Measurements from ENCODE around the gene RGS7BP.
"Not testable (repeated sequence)": the region's sequence is repeated elsewhere in the genome, so short reads cannot be mapped to it uniquely, and the experiment has no call there.

Gene RGS7BP

DNA sequence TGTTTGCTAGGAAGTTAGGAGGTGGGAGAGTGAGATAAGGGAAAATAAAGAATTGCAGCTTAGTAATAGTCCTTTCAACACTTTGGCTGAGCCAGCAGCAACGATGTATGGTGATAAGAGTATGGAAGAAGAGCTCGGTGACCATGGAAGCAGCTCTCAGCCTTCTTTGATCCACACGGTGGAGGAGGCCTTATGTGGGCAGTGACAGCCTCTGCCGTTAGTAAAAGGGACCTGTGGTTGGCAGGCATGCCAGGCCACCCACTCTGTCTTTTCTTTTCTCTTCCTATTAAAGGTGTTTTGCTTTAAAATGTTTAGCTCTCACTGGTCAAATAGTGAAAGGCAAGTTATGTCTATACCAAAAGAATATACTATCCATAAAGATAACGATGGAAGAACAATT is 7.7 kb downstream of the RGS7BP start:
- Histone ChIP-seq H3K4me1 (ENCODE audit: control insufficient read depth, insufficient read depth, low read length) (no peaks in the 10 kb centered on the region), H3K27me3 (ENCODE audit: control insufficient read depth, insufficient read depth, low read length) (no peaks in the 10 kb centered on the region), H3K9me3 (ENCODE audit: control insufficient read depth, low read length) (no peaks in the 10 kb centered on the region), H3K36me3 (ENCODE audit: control insufficient read depth, insufficient read depth, low read length) (no peaks in the 10 kb centered on the region), H3K9ac (ENCODE audit: low read length) (no peak overlapping the region), H3K4me3 (ENCODE audit: low read length) (no peak overlapping the region)

DNA sequence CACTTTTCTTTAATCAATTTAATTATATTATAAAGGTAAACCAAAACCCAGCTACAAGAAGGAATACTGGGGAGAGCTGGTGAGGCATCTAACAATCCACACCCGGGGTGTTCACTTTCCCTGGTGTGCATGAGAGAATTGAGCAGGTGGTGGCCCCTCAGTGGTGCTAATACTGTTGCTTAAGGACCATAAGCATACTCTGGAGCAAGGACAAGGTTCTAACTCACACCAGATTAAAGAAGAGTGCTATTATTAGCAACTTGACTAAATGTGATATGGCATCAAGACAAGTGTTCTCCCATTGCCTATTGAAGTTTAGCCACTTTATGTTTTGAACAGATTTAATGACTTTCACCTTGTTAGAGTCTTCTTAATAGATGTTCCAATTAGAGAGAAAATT is 8.8 kb downstream of the RGS7BP start:
- Histone ChIP-seq H3K9ac (ENCODE audit: low read length) (no peak overlapping the region), H3K36me3 (ENCODE audit: control insufficient read depth, insufficient read depth, low read length) (no peaks in the 10 kb centered on the region), H3K4me3 (ENCODE audit: low read length) (no peak overlapping the region), H3K9me3 (ENCODE audit: control insufficient read depth, low read length) (no peaks in the 10 kb centered on the region), H3K4me1 (ENCODE audit: control insufficient read depth, insufficient read depth, low read length) (no peaks in the 10 kb centered on the region), H3K27me3 (ENCODE audit: control insufficient read depth, insufficient read depth, low read length) (no peaks in the 10 kb centered on the region)

DNA sequence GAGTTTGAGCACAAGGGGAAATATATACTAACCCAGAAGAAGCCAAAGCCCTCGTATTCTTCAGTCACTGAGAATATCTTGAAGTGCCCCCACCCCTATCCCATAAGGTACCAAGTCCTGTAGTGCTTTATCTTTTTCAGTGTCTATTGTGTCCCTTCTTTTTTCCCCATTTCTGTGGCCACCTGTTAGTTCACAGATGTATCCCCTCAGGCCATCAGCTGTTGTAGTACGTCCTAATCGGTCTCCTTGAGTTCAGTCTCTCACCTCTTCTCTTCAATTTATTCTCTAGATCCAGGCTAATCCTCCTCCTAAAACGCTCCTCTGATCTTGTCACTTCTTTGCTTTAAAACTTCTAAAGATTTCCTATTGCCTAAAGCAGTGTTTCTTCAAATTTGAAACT is 10.4 kb downstream of the RGS7BP start:
- no peaks in the 10 kb centered on the region for H3K27me3 ChIP-seq (ENCODE audit: control insufficient read depth, insufficient read depth, low read length)
- no peaks in the 10 kb centered on the region for H3K9me3 ChIP-seq (ENCODE audit: control insufficient read depth, low read length)
- no peak overlapping the region for H3K9ac ChIP-seq (ENCODE audit: low read length)
- no peaks in the 10 kb centered on the region for H3K4me1 ChIP-seq (ENCODE audit: control insufficient read depth, insufficient read depth, low read length)
- no peaks in the 10 kb centered on the region for H3K36me3 ChIP-seq (ENCODE audit: control insufficient read depth, insufficient read depth, low read length)
- H3K4me3 ChIP-seq (ENCODE audit: low read length): no peak overlapping the region

DNA sequence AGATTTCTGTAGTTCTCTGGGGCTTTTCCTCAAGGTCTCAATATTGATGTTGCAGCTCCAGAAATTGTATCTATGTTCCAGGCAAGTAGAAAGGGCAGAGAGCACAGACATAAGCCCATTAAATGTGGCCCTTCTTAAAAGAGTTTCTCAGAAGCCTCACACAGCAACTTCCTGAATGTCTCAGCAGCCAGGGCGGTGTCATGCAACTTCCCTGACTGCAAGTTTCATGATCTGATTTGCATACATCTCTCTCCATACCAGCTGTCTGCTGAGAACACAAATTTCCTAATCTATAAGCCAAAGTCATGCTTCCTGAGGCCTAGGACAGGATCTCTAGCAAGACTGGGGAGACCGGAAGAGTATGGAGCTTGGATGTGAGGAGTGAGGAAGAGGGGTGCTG is 13.0 kb downstream of the RGS7BP start:
- no peaks in the 10 kb centered on the region for H3K27me3 ChIP-seq (ENCODE audit: control insufficient read depth, insufficient read depth, low read length)
- no peak overlapping the region for H3K4me3 ChIP-seq (ENCODE audit: low read length)
- H3K9me3 ChIP-seq (ENCODE audit: control insufficient read depth, low read length): no peaks in the 10 kb centered on the region
- no peak overlapping the region for H3K9ac ChIP-seq (ENCODE audit: low read length)
- H3K36me3 ChIP-seq (ENCODE audit: control insufficient read depth, insufficient read depth, low read length): no peaks in the 10 kb centered on the region
- no peaks in the 10 kb centered on the region for H3K4me1 ChIP-seq (ENCODE audit: control insufficient read depth, insufficient read depth, low read length)

DNA sequence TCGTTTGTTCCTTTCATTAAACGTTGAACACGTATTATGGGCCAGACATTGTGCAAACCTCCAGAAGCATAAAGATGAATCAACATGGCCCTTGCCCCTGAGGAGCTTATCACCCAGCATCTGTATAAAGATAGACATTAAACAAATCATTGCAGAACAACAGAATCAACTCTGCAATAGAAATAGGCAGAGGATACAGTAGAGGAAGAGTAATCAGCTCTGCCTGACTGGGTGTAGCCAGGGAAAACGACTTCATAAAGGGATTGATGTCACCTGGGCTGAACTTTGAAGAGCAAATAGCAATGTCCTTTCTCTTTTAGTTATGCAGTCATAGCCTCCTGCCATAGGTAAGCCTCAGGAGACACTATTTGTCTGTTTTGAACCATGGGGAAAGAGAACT is 13.4 kb downstream of the RGS7BP start:
- Histone ChIP-seq H3K36me3 (ENCODE audit: control insufficient read depth, insufficient read depth, low read length) (no peaks in the 10 kb centered on the region), H3K9ac (ENCODE audit: low read length) (no peak overlapping the region), H3K4me1 (ENCODE audit: control insufficient read depth, insufficient read depth, low read length) (no peaks in the 10 kb centered on the region), H3K9me3 (ENCODE audit: control insufficient read depth, low read length) (no peaks in the 10 kb centered on the region), H3K27me3 (ENCODE audit: control insufficient read depth, insufficient read depth, low read length) (no peaks in the 10 kb centered on the region), H3K4me3 (ENCODE audit: low read length) (no peak overlapping the region)

DNA sequence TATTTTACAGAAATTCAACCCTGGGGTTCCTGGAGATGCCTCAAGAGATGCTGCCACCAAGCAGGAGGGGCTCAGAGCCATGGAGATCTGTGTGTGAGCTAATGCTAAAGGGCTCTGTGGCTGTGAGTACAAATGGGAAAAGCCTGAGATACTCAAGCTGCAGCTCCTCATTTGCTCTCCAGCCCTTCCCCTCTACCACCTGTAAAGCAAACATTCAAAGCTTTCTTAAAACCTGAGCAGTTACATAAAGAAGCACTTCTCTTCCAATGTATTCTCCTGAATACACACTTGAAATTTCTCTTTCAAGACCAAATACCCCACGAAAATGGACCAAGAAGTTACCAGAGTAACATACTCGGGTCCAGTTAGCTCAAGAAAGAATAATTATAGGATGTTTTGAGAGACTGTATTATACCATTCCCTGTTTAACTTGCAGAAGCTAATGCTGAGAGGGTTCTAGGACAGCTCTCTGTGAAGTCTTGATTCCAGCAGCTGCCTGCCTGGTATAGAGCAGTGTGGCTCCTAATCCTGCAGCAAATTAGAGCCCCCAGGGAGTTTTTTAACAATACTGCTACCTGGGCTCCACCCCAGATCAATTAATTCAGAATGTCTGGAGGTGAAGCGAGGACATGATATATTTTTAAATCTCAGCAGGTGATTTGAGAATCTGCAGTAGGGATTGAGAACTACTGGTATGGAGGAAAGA is 21.1 kb downstream of the RGS7BP start:
- H3K4me1 ChIP-seq (ENCODE audit: control insufficient read depth, insufficient read depth, low read length): no peaks in the 10 kb centered on the region
- H3K4me3 ChIP-seq (ENCODE audit: low read length): no peak overlapping the region
- no peaks in the 10 kb centered on the region for H3K9me3 ChIP-seq (ENCODE audit: control insufficient read depth, low read length)
- no peaks in the 10 kb centered on the region for H3K27me3 ChIP-seq (ENCODE audit: control insufficient read depth, insufficient read depth, low read length)
- no peak overlapping the region for H3K9ac ChIP-seq (ENCODE audit: low read length)
- no peaks in the 10 kb centered on the region for H3K36me3 ChIP-seq (ENCODE audit: control insufficient read depth, insufficient read depth, low read length)

DNA sequence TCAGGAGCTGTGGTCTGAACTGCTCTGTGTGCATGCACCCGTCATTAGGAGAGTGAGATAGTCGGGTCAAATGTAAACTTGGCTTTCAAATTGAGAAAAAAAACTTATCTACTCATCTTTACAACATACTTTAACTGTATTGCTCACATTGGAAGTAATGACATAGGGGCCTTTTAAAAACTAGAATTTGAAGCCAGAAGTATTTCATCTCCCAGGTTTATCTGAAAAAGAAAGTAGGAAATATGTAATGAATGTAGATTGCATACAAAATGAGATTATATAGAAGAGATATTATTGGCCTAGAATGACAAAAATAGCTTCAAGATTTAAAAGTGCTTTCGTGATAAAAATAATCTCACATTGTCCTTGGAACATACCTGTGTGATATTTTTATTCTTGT is 24.3 kb downstream of the RGS7BP start:
- H3K36me3 ChIP-seq (ENCODE audit: control insufficient read depth, insufficient read depth, low read length): no peaks in the 10 kb centered on the region
- no peaks in the 10 kb centered on the region for H3K9me3 ChIP-seq (ENCODE audit: control insufficient read depth, low read length)
- no peak overlapping the region for H3K9ac ChIP-seq (ENCODE audit: low read length)
- no peaks in the 10 kb centered on the region for H3K4me1 ChIP-seq (ENCODE audit: control insufficient read depth, insufficient read depth, low read length)
- H3K4me3 ChIP-seq (ENCODE audit: low read length): no peak overlapping the region
- H3K27me3 ChIP-seq (ENCODE audit: control insufficient read depth, insufficient read depth, low read length): no peaks in the 10 kb centered on the region

DNA sequence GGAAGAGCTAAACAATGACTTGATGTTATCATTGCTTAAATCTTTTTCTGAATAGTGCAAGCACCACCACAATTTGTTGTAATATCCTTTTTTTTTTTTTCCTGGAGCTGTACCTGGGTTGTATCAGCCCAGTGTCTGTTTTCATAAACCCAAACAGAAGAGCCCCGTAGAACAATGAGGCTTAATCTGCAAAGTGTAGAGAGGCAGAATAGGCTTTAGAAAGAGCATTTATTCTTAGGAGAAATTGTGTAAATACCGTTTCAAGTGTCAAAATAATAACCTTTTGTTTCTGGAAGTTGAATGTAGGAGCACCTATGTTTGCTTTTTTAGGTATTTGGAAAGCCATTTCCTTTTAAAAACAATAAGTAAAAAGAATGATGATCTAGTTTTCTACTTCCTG is 26.4 kb downstream of the RGS7BP start:
- Histone ChIP-seq H3K9ac (ENCODE audit: low read length) (no peak overlapping the region), H3K4me1 (ENCODE audit: control insufficient read depth, insufficient read depth, low read length) (no peaks in the 10 kb centered on the region), H3K9me3 (ENCODE audit: control insufficient read depth, low read length) (no peaks in the 10 kb centered on the region), H3K36me3 (ENCODE audit: control insufficient read depth, insufficient read depth, low read length) (no peaks in the 10 kb centered on the region), H3K4me3 (ENCODE audit: low read length) (no peak overlapping the region), H3K27me3 (ENCODE audit: control insufficient read depth, insufficient read depth, low read length) (no peaks in the 10 kb centered on the region)

DNA sequence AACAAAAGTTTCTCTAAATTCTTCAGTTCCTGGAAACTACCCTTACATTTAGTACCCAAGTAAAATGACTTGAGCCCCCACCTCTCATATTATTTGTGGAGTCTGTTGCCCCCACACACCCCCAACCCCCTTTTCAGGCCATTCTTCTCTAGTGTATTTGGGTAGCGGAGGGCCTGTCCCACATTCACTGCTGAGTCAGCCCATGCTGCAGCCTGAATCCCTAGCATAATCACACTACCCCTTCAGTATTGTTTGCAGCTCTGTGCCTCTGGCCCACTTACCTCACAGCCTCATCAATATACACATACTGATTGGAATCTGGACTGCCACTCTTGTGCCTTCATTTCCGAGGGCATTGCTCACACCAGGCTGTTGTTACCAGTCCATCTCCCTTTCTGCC is 26.8 kb downstream of the RGS7BP start:
- Histone ChIP-seq H3K4me1 (ENCODE audit: control insufficient read depth, insufficient read depth, low read length) (no peaks in the 10 kb centered on the region), H3K9me3 (ENCODE audit: control insufficient read depth, low read length) (no peaks in the 10 kb centered on the region), H3K4me3 (ENCODE audit: low read length) (no peak overlapping the region), H3K36me3 (ENCODE audit: control insufficient read depth, insufficient read depth, low read length) (no peaks in the 10 kb centered on the region), H3K27me3 (ENCODE audit: control insufficient read depth, insufficient read depth, low read length) (no peaks in the 10 kb centered on the region), H3K9ac (ENCODE audit: low read length) (no peak overlapping the region)

DNA sequence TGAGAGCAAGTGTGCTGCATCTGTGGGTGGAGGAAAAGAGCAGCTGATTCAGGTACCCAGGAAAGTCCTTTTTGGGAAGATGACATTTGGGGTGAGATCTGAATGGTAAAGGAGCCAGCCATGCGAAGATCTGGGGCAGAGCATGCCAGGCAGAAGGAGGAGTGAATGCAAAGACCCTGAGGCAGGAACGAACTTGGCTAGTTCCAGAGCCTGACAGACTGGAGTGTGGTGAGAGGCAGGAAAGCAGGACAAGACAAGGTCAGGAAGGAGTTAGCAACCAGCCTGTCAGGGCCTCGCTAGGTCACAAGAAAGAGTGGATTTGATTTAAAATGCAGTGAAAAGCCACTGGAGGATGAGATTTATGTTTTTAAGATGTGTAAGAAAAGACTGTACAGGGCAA is 28.2 kb downstream of the RGS7BP start:
- Histone ChIP-seq H3K9ac (ENCODE audit: low read length) (no peak overlapping the region), H3K9me3 (ENCODE audit: control insufficient read depth, low read length) (no peaks in the 10 kb centered on the region), H3K27me3 (ENCODE audit: control insufficient read depth, insufficient read depth, low read length) (no peaks in the 10 kb centered on the region), H3K36me3 (ENCODE audit: control insufficient read depth, insufficient read depth, low read length) (no peaks in the 10 kb centered on the region), H3K4me3 (ENCODE audit: low read length) (no peak overlapping the region), H3K4me1 (ENCODE audit: control insufficient read depth, insufficient read depth, low read length) (no peaks in the 10 kb centered on the region)

DNA sequence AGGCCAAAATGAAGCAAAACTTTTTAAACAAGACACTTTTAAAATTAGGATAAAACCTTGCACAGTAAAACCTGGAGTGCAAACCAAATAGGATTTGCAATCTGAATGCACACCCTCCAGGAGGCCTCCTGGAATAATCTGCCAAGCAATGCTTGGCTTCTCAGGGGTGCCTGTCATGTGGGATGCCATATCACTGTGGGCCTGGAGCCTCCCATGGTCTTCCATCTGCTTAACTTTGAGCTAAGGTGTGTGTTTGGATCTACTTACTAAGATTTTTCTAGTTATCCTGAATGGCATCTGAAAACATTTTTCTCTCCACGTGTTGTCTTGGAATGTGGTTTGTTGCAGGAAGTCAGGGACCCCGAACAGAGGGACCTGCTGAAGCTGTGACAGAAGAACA is 52.1 kb downstream of the RGS7BP start:
- H3K27me3 ChIP-seq (ENCODE audit: control insufficient read depth, insufficient read depth, low read length): no peaks in the 10 kb centered on the region
- H3K4me3 ChIP-seq (ENCODE audit: low read length): no peak overlapping the region
- H3K9ac ChIP-seq (ENCODE audit: low read length): no peak overlapping the region
- no peaks in the 10 kb centered on the region for H3K9me3 ChIP-seq (ENCODE audit: control insufficient read depth, low read length)
- no peaks in the 10 kb centered on the region for H3K36me3 ChIP-seq (ENCODE audit: control insufficient read depth, insufficient read depth, low read length)
- no peaks in the 10 kb centered on the region for H3K4me1 ChIP-seq (ENCODE audit: control insufficient read depth, insufficient read depth, low read length)

DNA sequence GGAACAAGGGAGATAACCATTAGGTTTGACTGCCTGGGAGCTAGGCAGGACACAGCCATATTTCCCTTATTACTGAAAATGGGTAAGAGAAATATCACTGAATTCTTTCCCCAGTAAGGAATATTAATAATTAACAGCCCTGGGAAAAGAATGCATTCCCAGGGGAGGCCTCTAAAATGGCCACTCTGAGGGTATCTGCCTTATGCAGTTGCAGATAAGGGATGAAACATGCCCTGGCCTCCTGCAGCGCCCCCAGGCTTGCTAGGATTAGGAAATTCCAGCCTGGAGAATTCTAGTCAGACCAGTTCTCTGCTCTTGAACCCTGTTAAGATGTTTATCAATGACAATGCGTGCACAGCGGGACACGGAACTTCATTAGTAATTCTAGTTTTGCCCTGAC is 52.8 kb downstream of the RGS7BP start:
- not testable (repeated sequence) for H3K27me3 ChIP-seq (ENCODE audit: control insufficient read depth, insufficient read depth, low read length); H3K4me1 ChIP-seq (ENCODE audit: control insufficient read depth, insufficient read depth, low read length); H3K9me3 ChIP-seq (ENCODE audit: control insufficient read depth, low read length); H3K4me3 ChIP-seq (ENCODE audit: low read length); H3K36me3 ChIP-seq (ENCODE audit: control insufficient read depth, insufficient read depth, low read length); H3K9ac ChIP-seq (ENCODE audit: low read length)

DNA sequence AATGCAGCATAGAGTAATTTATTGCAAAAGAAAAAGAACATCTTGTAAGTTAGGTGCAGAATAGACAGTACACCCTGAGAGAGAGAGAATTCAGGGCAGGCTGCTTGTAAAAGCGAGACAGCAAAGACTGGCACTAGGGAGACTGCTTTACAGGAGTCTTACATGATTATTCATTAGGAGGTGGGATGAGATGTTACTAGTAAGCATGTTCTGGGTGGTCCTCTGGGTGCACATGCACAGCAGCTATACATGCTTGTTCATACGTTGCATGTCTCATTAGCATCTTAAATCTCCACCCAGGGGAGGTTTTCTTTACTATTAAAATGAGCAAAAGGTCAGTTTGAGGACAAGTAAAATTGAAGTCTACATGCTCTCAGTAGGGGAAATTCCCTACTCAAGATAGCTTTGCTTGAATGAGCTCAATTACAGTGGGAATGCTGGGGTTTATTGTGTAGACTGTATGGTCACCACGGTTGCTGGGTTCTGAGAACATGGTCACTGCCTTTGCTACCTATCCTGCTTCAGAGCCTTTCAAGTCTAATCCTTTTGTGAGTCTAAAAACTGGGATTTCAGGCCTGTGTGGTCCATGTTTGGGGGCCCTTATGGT is 60.6 kb downstream of the RGS7BP start:
- no peaks in the 10 kb centered on the region for H3K9me3 ChIP-seq (ENCODE audit: control insufficient read depth, low read length)
- H3K4me1 ChIP-seq (ENCODE audit: control insufficient read depth, insufficient read depth, low read length): no peaks in the 10 kb centered on the region
- H3K9ac ChIP-seq (ENCODE audit: low read length): no peak overlapping the region
- H3K4me3 ChIP-seq (ENCODE audit: low read length): no peak overlapping the region
- no peaks in the 10 kb centered on the region for H3K36me3 ChIP-seq (ENCODE audit: control insufficient read depth, insufficient read depth, low read length)
- H3K27me3 ChIP-seq (ENCODE audit: control insufficient read depth, insufficient read depth, low read length): no peaks in the 10 kb centered on the region

Measured in mucosa of stomach (tissue), 1 donor.